ENCODE data around the gene RIT2. TPM values are rescaled to one million over a fixed set of nuclear protein-coding genes. Genes with fewer than 3 reads are reported as not detected.

RIT2 gene
- total and polyA plus RNA-seq, 2 of the 4 experiments (the other 2 are of a cell fraction) = not detected

DNA sequence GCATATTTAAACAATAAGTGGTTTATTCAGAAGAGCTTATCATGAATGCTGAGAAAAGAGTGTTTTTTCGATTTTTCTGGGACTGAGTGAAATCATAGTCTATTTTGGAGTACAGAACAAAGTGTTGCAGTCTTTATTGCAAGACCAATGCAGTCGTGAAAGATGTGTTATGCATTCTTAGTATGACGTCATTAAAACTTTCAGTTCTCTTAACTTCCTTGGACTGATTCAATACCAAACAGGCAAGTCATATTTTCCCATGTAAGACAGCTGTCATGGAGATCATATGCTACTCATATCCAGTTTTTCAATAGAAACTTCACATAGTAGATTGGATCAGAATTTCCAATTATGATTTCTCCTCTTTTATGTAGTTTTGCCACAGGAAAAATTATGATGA lies 92.6 kb downstream of the RIT2 start:
- ATAC-seq (ENCODE audit: low read depth) (no peak), DNase-seq (no peak)
- Histone ChIP-seq H3K79me1 (ENCODE audit: low read depth in 1 of 2, low read length in 2 of 2) (no peaks in the 10 kb centered on the region), H4K20me1 (ENCODE audit: insufficient read depth, low read length) (no peaks in the 10 kb centered on the region), H4K5ac (ENCODE audit: low read depth, low read length) (no peak overlapping the region), H3K36me3 (ENCODE audit: control insufficient read depth, insufficient read depth, low read length) (no peaks in the 10 kb centered on the region), H3K4me1 (ENCODE audit: control insufficient read depth, insufficient read depth, low read length) (no peaks in the 10 kb centered on the region), H4K91ac (ENCODE audit: insufficient read depth, low read depth, low read length) (no peak overlapping the region), H3K27me3 (ENCODE audit: control insufficient read depth, insufficient read depth, low read length) (no peaks in the 10 kb centered on the region), H2BK120ac (ENCODE audit: low read depth, low read length) (no peak overlapping the region), H3K9me1 (ENCODE audit: insufficient read depth, low read length) (no peaks in the 10 kb centered on the region), H3K4me2 (ENCODE audit: low read depth, low read length) (no peak overlapping the region), H2BK15ac (ENCODE audit: low read depth, low read length) (no peak overlapping the region), H3K56ac (ENCODE audit: extremely low read depth, insufficient read depth, low read length) (no peak overlapping the region), H3K18ac (ENCODE audit: low read depth, low read length) (no peak overlapping the region), H3K4ac (ENCODE audit: low read depth, low read length) (no peak overlapping the region), H2AK9ac (replicated peaks; ENCODE audit: low read depth, low read length, poor library complexity) (no peak overlapping the region), H2BK20ac (ENCODE audit: low read depth, low read length) (no peak overlapping the region), H4K8ac (ENCODE audit: low read depth in 2 of 2, low read length in 2 of 2) (no peak overlapping the region), H3K9ac (ENCODE audit: low read depth, low read length) (no peak overlapping the region), H3K4me3 (ENCODE audit: insufficient read depth, low read depth, low read length) (no peak overlapping the region), H3K23ac (ENCODE audit: low read depth, low read length) (no peak overlapping the region), H3K9me3 (ENCODE audit: control insufficient read depth, insufficient read depth, low read length) (no peaks in the 10 kb centered on the region; the same call in 1 of the 2 replicates), H2AFZ (replicated peaks; ENCODE audit: low read length, poor library complexity) (no peak overlapping the region), H2AK5ac (ENCODE audit: low read depth, low read length) (no peak overlapping the region), H2BK5ac (ENCODE audit: low read depth, low read length, poor library complexity, severe bottlenecking) (no peak overlapping the region), H3K14ac (replicated peaks; ENCODE audit: low read depth, low read length) (no peak overlapping the region), H3K27ac (ENCODE audit: insufficient read depth, low read length) (no peak overlapping the region)
- dilution Hi-C loops (cut with HindIII; ENCODE audit: low sequenced_read_pairs, unreplicated experiment) = no loop called here
- in situ Hi-C loops (cut with MboI; ENCODE audit: low sequenced_read_pairs) = no loop called here
- ChIA-PET CTCF (no interaction called here), POLR2A (ENCODE audit: unreplicated experiment) (interaction anchor here (0.6 kb wide), 1 partner anchor 122 kb away, joined by 4 read pairs; no protein-coding TSS in a partner anchor)
- TF ChIP-seq, protein P1, sequence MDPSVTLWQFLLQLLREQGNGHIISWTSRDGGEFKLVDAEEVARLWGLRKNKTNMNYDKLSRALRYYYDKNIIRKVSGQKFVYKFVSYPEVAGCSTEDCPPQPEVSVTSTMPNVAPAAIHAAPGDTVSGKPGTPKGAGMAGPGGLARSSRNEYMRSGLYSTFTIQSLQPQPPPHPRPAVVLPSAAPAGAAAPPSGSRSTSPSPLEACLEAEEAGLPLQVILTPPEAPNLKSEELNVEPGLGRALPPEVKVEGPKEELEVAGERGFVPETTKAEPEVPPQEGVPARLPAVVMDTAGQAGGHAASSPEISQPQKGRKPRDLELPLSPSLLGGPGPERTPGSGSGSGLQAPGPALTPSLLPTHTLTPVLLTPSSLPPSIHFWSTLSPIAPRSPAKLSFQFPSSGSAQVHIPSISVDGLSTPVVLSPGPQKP (IDR thresholded peaks at IDR 0.05; ENCODE audit: borderline replicate concordance, low read depth, low read length) = no peak
- TF ChIP-seq CTCF (conservative IDR thresholded peaks at IDR 0.05; ENCODE audit: low read depth, low read length) (no peak), POLR2A (IDR thresholded peaks at IDR 0.05; ENCODE audit: low read depth, low read length) (no peak), RCOR1 (IDR thresholded peaks at IDR 0.05; ENCODE audit: insufficient replicate concordance, low read length) (no peak), FOS (IDR thresholded peaks at IDR 0.05; ENCODE audit: low read depth, low read length) (no peak), CHD1 (IDR thresholded peaks at IDR 0.05; ENCODE audit: low read depth, low read length) (no peak), SMC3 (IDR thresholded peaks at IDR 0.05; ENCODE audit: low read depth, low read length) (no peak), BHLHE40 (IDR thresholded peaks at IDR 0.05; ENCODE audit: low read depth, low read length) (no peak), RFX5 (IDR thresholded peaks at IDR 0.05; ENCODE audit: low read depth, low read length) (no peak), USF2 (IDR thresholded peaks at IDR 0.05; ENCODE audit: low read depth, low read length) (no peak), MXI1 (IDR thresholded peaks at IDR 0.05; ENCODE audit: borderline replicate concordance, low read depth, low read length) (no peak), NFE2L2 (IDR thresholded peaks at IDR 0.05; ENCODE audit: low read depth, low read length) (no peak)
- intact Hi-C loops (cut with micrococcal nuclease) = no loop called here
- WGBS, 2 experiments (ENCODE audit: extremely low coverage in 2 of 2, insufficient read length in 1 of 2) = no CpG with 5 or more reads among the region's 3 CpGs
- BruUV-seq (replicated peaks) = no TSS peak
